Subcutaneous abdominal adipose tissue (tissue), 5 donors: Measurements from ENCODE around the gene FMN1.

ENCODE experiments used
- H3K27ac ChIP-seq: one replicate; pipeline ENCODE4 v1.7.0; 2013; ENCODE audit warnings: low read depth, mild to moderate bottlenecking, inconsistent platforms, low read length, moderate library complexity
- H3K27me3 ChIP-seq, 5 donors: one replicate each; pipeline ENCODE4 v1.7.0; 2013; ENCODE audit warnings: low read length in 5 of 5, inconsistent platforms in 1 of 5; ENCODE audit not compliant: control insufficient read depth in 5 of 5, insufficient read depth in 4 of 5
- H3K36me3 ChIP-seq, 5 donors: one replicate each; pipeline ENCODE4 v1.7.0; 2013; ENCODE audit warnings: low read length in 5 of 5; ENCODE audit not compliant: control insufficient read depth in 5 of 5, insufficient read depth in 5 of 5
- H3K4me1 ChIP-seq, 5 donors: one replicate each; pipeline ENCODE4 v1.7.0; 2013; ENCODE audit warnings: low read length in 5 of 5, mild to moderate bottlenecking in 3 of 5, moderate library complexity in 1 of 5; ENCODE audit not compliant: control insufficient read depth in 5 of 5, insufficient read depth in 5 of 5
- H3K4me3 ChIP-seq, 5 donors: one replicate each; pipeline ENCODE4 v1.7.0; 2013; ENCODE audit warnings: low read length in 5 of 5, low read depth in 1 of 5
- H3K9ac ChIP-seq, 5 donors: one replicate each; pipeline ENCODE4 v1.7.0; 2013; ENCODE audit warnings: low read length in 5 of 5, mild to moderate bottlenecking in 4 of 5, moderate library complexity in 3 of 5
- H3K9me3 ChIP-seq, 5 donors: one replicate each; pipeline ENCODE4 v1.7.0; 2013; ENCODE audit warnings: low read length in 5 of 5; ENCODE audit not compliant: control insufficient read depth in 5 of 5
- donor health status: healthy.
- donor health status: healthy.
- donor health status: healthy.
- donor health status: healthy.
- donor health status: healthy.

FMN1 gene

DNA sequence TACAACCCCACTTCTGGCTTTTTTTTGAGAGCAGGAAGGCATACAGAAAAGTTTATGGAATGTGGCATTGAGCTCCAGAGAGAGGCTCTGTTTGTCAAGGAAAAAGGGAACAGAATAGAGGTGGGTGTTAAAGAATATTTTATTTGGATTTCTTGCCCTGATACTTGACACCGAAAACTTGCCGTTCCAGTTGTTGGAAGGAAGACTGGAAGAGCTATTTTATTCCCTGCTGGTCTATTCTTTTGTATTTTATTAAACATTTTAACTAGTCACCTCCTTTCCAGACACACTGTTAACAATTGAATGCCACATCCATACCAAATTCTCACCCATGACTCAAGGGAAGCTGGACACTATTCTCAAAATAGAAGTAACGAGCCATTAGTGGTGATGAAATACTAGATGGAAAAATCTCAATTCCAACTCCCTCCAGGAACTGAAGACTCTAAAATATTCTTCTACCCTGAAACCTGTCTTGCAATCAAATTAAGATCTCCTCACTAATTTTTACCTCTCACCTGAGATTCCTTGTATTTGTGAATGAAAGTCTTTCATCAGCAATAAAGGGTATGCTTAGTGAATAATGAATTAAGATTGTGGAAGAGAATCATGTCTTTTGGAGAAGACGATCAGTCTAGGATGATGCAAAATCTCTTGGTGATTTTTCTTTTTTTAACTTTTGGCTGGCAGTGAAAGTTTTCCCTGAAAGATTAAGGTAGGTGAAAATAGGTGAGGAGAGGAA is 448.2 kb downstream of the FMN1 start:
- H3K9ac ChIP-seq, result no peak overlapping the region
- H3K36me3 ChIP-seq, result no peaks in the 10 kb centered on the region
- H3K27ac ChIP-seq, result no peak overlapping the region
- H3K4me3 ChIP-seq, result no peak overlapping the region
- H3K4me1 ChIP-seq, result no peaks in the 10 kb centered on the region
- H3K9me3 ChIP-seq, result peaks cover 0 to 4% (median 0%) of the 10 kb centered on the region in 5 donors
- no peaks in the 10 kb centered on the region for H3K27me3 ChIP-seq

DNA sequence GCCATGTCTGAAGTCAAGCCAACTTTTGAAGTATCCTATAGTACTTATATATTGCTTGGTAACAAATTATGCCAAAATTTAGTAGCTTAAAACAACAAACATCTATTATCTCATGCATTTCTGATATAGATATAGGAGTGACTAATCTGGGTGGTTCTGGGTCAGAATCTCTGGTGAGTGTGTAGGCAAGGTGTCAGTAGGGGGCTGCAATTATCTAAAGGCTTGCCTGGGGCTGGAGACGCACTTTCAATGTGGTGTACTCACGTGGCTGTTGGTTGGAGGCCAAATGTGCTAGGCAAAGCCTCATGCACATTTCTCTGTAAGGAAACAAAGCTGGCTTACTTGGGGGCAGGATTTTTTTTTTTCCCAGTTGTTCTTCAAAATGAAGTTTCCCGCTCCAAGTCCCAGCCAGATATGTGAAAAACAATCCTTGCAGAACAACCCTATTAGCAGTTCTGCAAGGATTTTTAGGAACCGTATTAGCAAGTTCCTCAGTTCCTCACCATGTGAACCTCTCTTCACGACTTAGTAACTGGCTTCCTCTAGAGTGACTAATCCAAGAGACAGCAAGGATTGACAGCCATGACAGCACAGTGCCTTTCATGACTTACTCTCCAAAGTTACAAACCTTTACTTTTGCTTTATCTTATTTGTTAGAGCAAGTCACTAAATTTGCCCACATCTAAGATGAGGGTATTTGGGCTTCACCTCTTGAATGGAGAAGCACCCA is 450.9 kb downstream of the FMN1 start:
- Histone ChIP-seq H3K9me3 (peaks cover 0 to 11% (median 0%) of the 10 kb centered on the region in 5 donors), H3K4me3 (no peak overlapping the region), H3K27ac (no peak overlapping the region), H3K27me3 (no peaks in the 10 kb centered on the region), H3K36me3 (no peaks in the 10 kb centered on the region), H3K9ac (no peak overlapping the region), H3K4me1 (no peaks in the 10 kb centered on the region)

- H3K4me3 ChIP-seq, result no peak overlapping the region
- H3K9ac ChIP-seq, result no peak overlapping the region
- no peaks in the 10 kb centered on the region for H3K4me1 ChIP-seq
- H3K27me3 ChIP-seq, result no peaks in the 10 kb centered on the region
- H3K27ac ChIP-seq, result no peak overlapping the region
- H3K36me3 ChIP-seq, result no peaks in the 10 kb centered on the region
- H3K9me3 ChIP-seq, result peaks cover 0 to 11% (median 0%) of the 10 kb centered on the region in 5 donors
Measured at GRCh38 chr15:32739522-32740063, 454.9 kb downstream of the FMN1 start.

- Histone ChIP-seq H3K4me3 (no peak overlapping the region), H3K27me3 (no peaks in the 10 kb centered on the region), H3K9me3 (peaks cover 0 to 11% (median 0%) of the 10 kb centered on the region in 5 donors), H3K9ac (no peak overlapping the region), H3K36me3 (no peaks in the 10 kb centered on the region), H3K4me1 (no peaks in the 10 kb centered on the region), H3K27ac (no peak overlapping the region)
Measured at GRCh38 chr15:32738666-32739065, 455.8 kb downstream of the FMN1 start.

GRCh38 chr15:32737304-32737703 is 457.2 kb downstream of the FMN1 start:
- Histone ChIP-seq H3K27me3 (no peaks in the 10 kb centered on the region), H3K27ac (no peak overlapping the region), H3K4me1 (no peaks in the 10 kb centered on the region), H3K9me3 (peaks cover 0 to 7% (median 0%) of the 10 kb centered on the region in 5 donors), H3K36me3 (no peaks in the 10 kb centered on the region), H3K9ac (no peak overlapping the region), H3K4me3 (no peak overlapping the region)

GRCh38 chr15:32736701-32737061 is 457.8 kb downstream of the FMN1 start:
- H3K4me3 ChIP-seq, result no peak overlapping the region
- H3K9me3 ChIP-seq, result peaks cover 0 to 7% (median 0%) of the 10 kb centered on the region in 5 donors
- no peaks in the 10 kb centered on the region for H3K4me1 ChIP-seq
- H3K9ac ChIP-seq, result no peak overlapping the region
- H3K27ac ChIP-seq, result no peak overlapping the region
- H3K36me3 ChIP-seq, result no peaks in the 10 kb centered on the region
- no peaks in the 10 kb centered on the region for H3K27me3 ChIP-seq

GRCh38 chr15:32735989-32736700 is 458.4 kb downstream of the FMN1 start:
- H3K4me3 ChIP-seq, result no peak overlapping the region
- H3K27ac ChIP-seq, result no peak overlapping the region
- no peaks in the 10 kb centered on the region for H3K36me3 ChIP-seq
- no peaks in the 10 kb centered on the region for H3K4me1 ChIP-seq
- no peaks in the 10 kb centered on the region for H3K27me3 ChIP-seq
- H3K9ac ChIP-seq, result no peak overlapping the region
- H3K9me3 ChIP-seq, result peaks cover 0 to 7% (median 0%) of the 10 kb centered on the region in 5 donors

DNA sequence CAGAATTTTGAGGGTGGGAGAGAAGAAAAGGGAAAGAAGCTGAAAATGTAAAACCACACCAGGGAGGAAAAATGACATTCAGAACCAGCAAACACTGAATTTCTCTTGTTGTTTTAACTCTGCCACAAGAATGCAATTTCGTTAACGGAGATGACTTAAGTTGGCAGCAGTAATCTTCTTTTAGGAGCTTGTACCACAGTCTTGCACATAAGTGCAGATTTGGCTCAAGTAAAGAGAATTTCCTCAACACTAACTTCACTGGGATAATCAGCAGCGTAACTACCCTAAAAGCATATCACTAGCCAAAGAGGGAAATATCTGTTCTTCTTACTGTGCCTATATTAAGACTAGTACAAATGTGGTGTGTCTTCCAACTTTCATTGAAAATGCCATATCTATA is 461.2 kb downstream of the FMN1 start:
- Histone ChIP-seq H3K4me1 (no peaks in the 10 kb centered on the region), H3K4me3 (no peak overlapping the region), H3K27me3 (peaks cover 0 to 3% (median 0%) of the 10 kb centered on the region in 5 donors), H3K27ac (no peak overlapping the region), H3K9ac (no peak overlapping the region), H3K9me3 (no peaks in the 10 kb centered on the region), H3K36me3 (no peaks in the 10 kb centered on the region)

- Histone ChIP-seq H3K27ac (no peak overlapping the region), H3K9ac (no peak overlapping the region), H3K27me3 (peaks cover 0 to 3% (median 0%) of the 10 kb centered on the region in 5 donors), H3K4me3 (no peak overlapping the region), H3K9me3 (peaks cover 0 to 4% (median 0%) of the 10 kb centered on the region in 5 donors), H3K4me1 (no peaks in the 10 kb centered on the region), H3K36me3 (no peaks in the 10 kb centered on the region)
Measured at GRCh38 chr15:32732574-32733157, 461.8 kb downstream of the FMN1 start.
